SK-N-SH (cell line): ENCODE results near the gene AKAP11. TPM values are rescaled to one million over a fixed set of nuclear protein-coding genes. Genes with fewer than 3 reads are reported as not detected.

Source experiments
- CTCF ChIA-PET: fragments of 300-600, 350-600 bp; formaldehyde crosslinking; extraction: SDS; loops from one replicate; lab custom pipeline; 2021; lab: Yijun Ruan, JAX
- POLR2A ChIA-PET: fragments of 350-600 bp; sonication (Branson Sonifier 250); formaldehyde crosslinking; extraction: SDS; loops from one replicate; lab custom pipeline; 2020; ENCODE audit warnings: antibody characterized with exemption, inconsistent platforms; lab: Yijun Ruan, JAX
- DNase-seq: peaks from one replicate; pipeline ENCODE4 v3.0.0; 2012
- H2AFZ ChIP-seq: fragments of 200-600 bp; sonication (generic); 2 replicates; pipeline ENCODE4 v1.8.1; 2016; ENCODE audit warnings: antibody characterized with exemption, mild to moderate bottlenecking, low read depth
- H3F3A ChIP-seq: fragments of 200-600 bp; sonication (generic); replicated peaks from 2 replicates; pipeline ENCODE3; 2016; ENCODE audit warnings: antibody characterized with exemption, mild to moderate bottlenecking; ENCODE audit not compliant: insufficient read depth
- H3K27ac ChIP-seq, 2 experiments: fragments of 200-500 bp in 1 of 2; fragments of 200-600 bp in 1 of 2; sonication (Bioruptor generic) in 1 of 2; sonication (generic), shearing (Covaris generic) in 1 of 2; 2 replicates each; pipeline versions ENCODE4 v1.5.1 to v1.6.1; 2014 to 2016; ENCODE audit warnings: low read depth in 2 of 2, inconsistent platforms in 1 of 2, low read length in 1 of 2, mild to moderate bottlenecking in 1 of 2, mixed read lengths in 1 of 2
- H3K27me3 ChIP-seq: fragments of 200-600 bp; sonication (generic), shearing (Covaris generic); 2 replicates; pipeline ENCODE4 v1.6.1; 2016; ENCODE audit warnings: mixed run types; ENCODE audit not compliant: insufficient read depth
- H3K36me3 ChIP-seq, 2 experiments: fragments of 200-500 bp in 1 of 2; fragments of 200-600 bp in 1 of 2; sonication (Bioruptor generic) in 1 of 2; sonication (generic) in 1 of 2; replicated peaks in 1 of 2; 2 replicates each; pipeline versions ENCODE3 to v1.5.1; 2014 to 2016; ENCODE audit warnings: low read length in 1 of 2, mild to moderate bottlenecking in 1 of 2; ENCODE audit not compliant: insufficient read depth in 2 of 2, control insufficient read depth in 1 of 2
- H3K4me1 ChIP-seq, 2 experiments: fragments of 200-500 bp in 1 of 2; fragments of 200-600 bp in 1 of 2; sonication (Bioruptor generic) in 1 of 2; sonication (generic), shearing (Covaris generic) in 1 of 2; 2 replicates each; pipeline versions ENCODE4 v1.5.1 to v1.6.1; 2014 to 2016; ENCODE audit warnings: low read depth in 1 of 2, low read length in 1 of 2, mixed run types in 1 of 2; ENCODE audit not compliant: insufficient read depth in 2 of 2, control insufficient read depth in 1 of 2
- H3K4me2 ChIP-seq: fragments of 200-600 bp; sonication (generic), shearing (Covaris generic); 2 replicates; pipeline ENCODE4 v1.6.1; 2017; ENCODE audit warnings: mixed run types
- H3K4me3 ChIP-seq, 2 experiments: fragments of 200-500 bp in 1 of 2; fragments of 200-600 bp in 1 of 2; sonication (Bioruptor generic) in 1 of 2; sonication (generic), shearing (Covaris generic) in 1 of 2; 2 replicates each; pipeline versions ENCODE4 v1.5.1 to v1.8.1; 2014 to 2016; ENCODE audit warnings: low read depth in 2 of 2, inconsistent platforms in 1 of 2, low read length in 1 of 2, mild to moderate bottlenecking in 1 of 2, mixed read lengths in 1 of 2, moderate library complexity in 1 of 2
- H3K79me2 ChIP-seq: fragments of 200-600 bp; sonication (generic); 2 replicates; pipeline ENCODE4 v1.8.1; 2017; ENCODE audit warnings: mild to moderate bottlenecking; ENCODE audit not compliant: insufficient read depth
- H3K9ac ChIP-seq: fragments of 200-600 bp; sonication (generic); 2 replicates; pipeline ENCODE4 v1.6.1; 2017; ENCODE audit warnings: mixed run types
- H3K9me2 ChIP-seq: fragments of 200-600 bp; sonication (generic); 2 replicates; pipeline ENCODE4 v1.6.1; 2017; ENCODE audit warnings: mixed run types
- H3K9me3 ChIP-seq: fragments of 200-600 bp; sonication (generic); 2 replicates; pipeline ENCODE4 v1.6.1; 2017; ENCODE audit warnings: mixed run types, mild to moderate bottlenecking, moderate library complexity
- H4K20me1 ChIP-seq: fragments of 200-600 bp; sonication (generic); 2 replicates; pipeline ENCODE4 v1.6.1; 2017; ENCODE audit warnings: mild to moderate bottlenecking, mixed run types; ENCODE audit not compliant: insufficient read depth
- EP300 ChIP-seq, 2 experiments: IDR thresholded peaks; 2 replicates each; pipeline versions ENCODE4 v1.4.0 to v1.6.1; 2012; ENCODE audit warnings: borderline replicate concordance in 1 of 2, low read depth in 1 of 2, low read length in 1 of 2
- FOSL2 ChIP-seq: IDR thresholded peaks from 2 replicates; pipeline ENCODE4 v1.4.0; 2012; ENCODE audit warnings: low read depth, mild to moderate bottlenecking, moderate library complexity, borderline replicate concordance
- FOXJ3 ChIP-seq: sonication (generic); formaldehyde crosslinking; IDR thresholded peaks from 2 replicates; pipeline ENCODE4 v1.5.1; 2020; ENCODE audit warnings: mild to moderate bottlenecking, missing genetic modification reagents
- FOXM1 ChIP-seq: IDR thresholded peaks from 2 replicates; pipeline ENCODE4 v1.4.0; 2012; ENCODE audit warnings: low read depth, mild to moderate bottlenecking
- GABPA ChIP-seq: IDR thresholded peaks from 2 replicates; pipeline ENCODE4 v1.4.0; 2012; ENCODE audit warnings: low read depth, mild to moderate bottlenecking
- GATA2 ChIP-seq: sonication (generic); formaldehyde crosslinking; IDR thresholded peaks from 2 replicates; pipeline ENCODE4 v1.5.0; 2020; ENCODE audit warnings: mild to moderate bottlenecking, missing genetic modification reagents
- NRF1 ChIP-seq: IDR thresholded peaks from 2 replicates; pipeline ENCODE4 v1.6.1; 2012; ENCODE audit warnings: low read depth, mild to moderate bottlenecking, low read length
- RAD21 ChIP-seq: IDR thresholded peaks from 2 replicates; pipeline ENCODE4 v1.6.1; 2012; ENCODE audit warnings: mild to moderate bottlenecking, low read length
- RFX5 ChIP-seq: IDR thresholded peaks from 2 replicates; pipeline ENCODE4 v1.6.1; 2012; ENCODE audit warnings: mild to moderate bottlenecking, improper control_type of control experiment, low read length
- RXRA ChIP-seq: IDR thresholded peaks from 2 replicates; pipeline ENCODE4 v1.4.0; 2012; ENCODE audit warnings: low read depth, mild to moderate bottlenecking, borderline replicate concordance
- SIN3A ChIP-seq: IDR thresholded peaks from 2 replicates; pipeline ENCODE4 v1.6.1; 2012; ENCODE audit warnings: low read depth, mild to moderate bottlenecking, low read length, moderate library complexity, borderline replicate concordance
- SMC3 ChIP-seq: IDR thresholded peaks from 2 replicates; pipeline ENCODE4 v1.6.1; 2012; ENCODE audit warnings: low read depth, low read length, improper control_type of control experiment
- TCF12 ChIP-seq: IDR thresholded peaks from 2 replicates; pipeline ENCODE4 v1.4.0; 2012
- TEAD4 ChIP-seq: IDR thresholded peaks from 2 replicates; pipeline ENCODE4 v1.4.0; 2012; ENCODE audit warnings: mild to moderate bottlenecking, borderline replicate concordance; ENCODE audit not compliant: insufficient read depth
- WGBS: methylation state at CpG from one replicate; pipeline ENCODE4 v1.1.6; 2017; ENCODE audit warnings: low lambda C conversion rate; 5-methylcytosine and 5-hydroxymethylcytosine counted together
- polyA plus RNA-seq, 3 experiments: library from polyadenylated mRNA; depleted of rRNA; stranded (reverse); fragments of >200 nt; gene quantifications; 2 replicates each; pipeline ENCODE4 v1.2.3, GENCODE V29; 2012
- TF ChIP-seq, protein P1 (sequence below): fragments of 200-600 bp; sonication (generic); IDR thresholded peaks from 2 replicates; pipeline ENCODE4 v1.6.1; 2017; ENCODE audit warnings: antibody characterized with exemption, mild to moderate bottlenecking, moderate library complexity
- TF ChIP-seq, protein P2 (sequence below): IDR thresholded peaks from 2 replicates; pipeline ENCODE4; 2012
- TF ChIP-seq, protein P3 (sequence below): IDR thresholded peaks from 2 replicates; pipeline ENCODE4 v1.4.0; 2012; ENCODE audit warnings: low read depth, borderline replicate concordance
- TF ChIP-seq, protein P4 (sequence below): fragments of 150-350 bp; IDR thresholded peaks from 2 replicates; pipeline ENCODE4 v1.6.1; 2016; ENCODE audit warnings: mild to moderate bottlenecking, low read depth, low read length
- TF ChIP-seq, protein P5 (sequence below): IDR thresholded peaks from 2 replicates; pipeline ENCODE4 v1.4.0; 2012; ENCODE audit warnings: low read depth, borderline replicate concordance

The AKAP11 gene
- polyA plus RNA-seq, 1 of the 3 experiments (the other 2 are of a cell fraction): 5.6 TPM

DNA sequence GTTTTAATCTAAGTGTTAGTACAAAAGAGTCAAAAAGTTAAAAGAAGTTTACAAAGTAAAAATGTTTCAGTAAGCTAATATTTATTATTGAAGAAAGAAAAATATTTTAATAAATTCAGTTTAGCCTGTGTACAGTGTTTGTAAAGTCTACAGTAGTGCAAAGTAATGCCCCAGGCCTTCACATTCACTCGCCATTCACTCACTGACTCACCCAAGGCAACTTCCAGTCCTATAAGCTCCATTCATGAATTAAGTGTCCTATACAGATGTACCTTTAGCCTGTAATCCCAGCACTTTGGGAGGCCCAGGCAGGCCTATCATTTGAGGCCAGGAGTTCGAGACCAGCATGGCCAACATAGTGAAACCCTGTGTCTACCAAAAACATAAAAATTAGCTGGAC is 24.1 kb upstream of the AKAP11 start:
- no peaks in the 10 kb centered on the region for H3K9me2 ChIP-seq
- H3K4me1 ChIP-seq: no peaks in the 10 kb centered on the region
- 87% methylated on average over 2 of the region's 2 CpGs for WGBS
- H3F3A ChIP-seq: no peaks in the 10 kb centered on the region
- no peak for DNase-seq
- CTCF ChIA-PET: interaction anchor here (1.2 kb wide), 1 partner anchor 32 kb away, joined by 4 read pairs; no protein-coding TSS in a partner anchor
- POLR2A ChIA-PET: no interaction called here
- TF ChIP-seq RAD21: no peak
- no peak for TF ChIP-seq FOXJ3
- TF ChIP-seq FOXM1: no peak
- no peak for TF ChIP-seq RFX5
- no peak for TF ChIP-seq SMC3
- no peak for TF ChIP-seq EP300 (IDR thresholded peaks at IDR 0.05; ENCODE audit: borderline replicate concordance in 1 of 2, low read depth in 1 of 2, low read length in 1 of 2)
- TF ChIP-seq RXRA: no peak
- TF ChIP-seq, protein P1, sequence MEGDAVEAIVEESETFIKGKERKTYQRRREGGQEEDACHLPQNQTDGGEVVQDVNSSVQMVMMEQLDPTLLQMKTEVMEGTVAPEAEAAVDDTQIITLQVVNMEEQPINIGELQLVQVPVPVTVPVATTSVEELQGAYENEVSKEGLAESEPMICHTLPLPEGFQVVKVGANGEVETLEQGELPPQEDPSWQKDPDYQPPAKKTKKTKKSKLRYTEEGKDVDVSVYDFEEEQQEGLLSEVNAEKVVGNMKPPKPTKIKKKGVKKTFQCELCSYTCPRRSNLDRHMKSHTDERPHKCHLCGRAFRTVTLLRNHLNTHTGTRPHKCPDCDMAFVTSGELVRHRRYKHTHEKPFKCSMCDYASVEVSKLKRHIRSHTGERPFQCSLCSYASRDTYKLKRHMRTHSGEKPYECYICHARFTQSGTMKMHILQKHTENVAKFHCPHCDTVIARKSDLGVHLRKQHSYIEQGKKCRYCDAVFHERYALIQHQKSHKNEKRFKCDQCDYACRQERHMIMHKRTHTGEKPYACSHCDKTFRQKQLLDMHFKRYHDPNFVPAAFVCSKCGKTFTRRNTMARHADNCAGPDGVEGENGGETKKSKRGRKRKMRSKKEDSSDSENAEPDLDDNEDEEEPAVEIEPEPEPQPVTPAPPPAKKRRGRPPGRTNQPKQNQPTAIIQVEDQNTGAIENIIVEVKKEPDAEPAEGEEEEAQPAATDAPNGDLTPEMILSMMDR: no peak
- TF ChIP-seq, protein P2, sequence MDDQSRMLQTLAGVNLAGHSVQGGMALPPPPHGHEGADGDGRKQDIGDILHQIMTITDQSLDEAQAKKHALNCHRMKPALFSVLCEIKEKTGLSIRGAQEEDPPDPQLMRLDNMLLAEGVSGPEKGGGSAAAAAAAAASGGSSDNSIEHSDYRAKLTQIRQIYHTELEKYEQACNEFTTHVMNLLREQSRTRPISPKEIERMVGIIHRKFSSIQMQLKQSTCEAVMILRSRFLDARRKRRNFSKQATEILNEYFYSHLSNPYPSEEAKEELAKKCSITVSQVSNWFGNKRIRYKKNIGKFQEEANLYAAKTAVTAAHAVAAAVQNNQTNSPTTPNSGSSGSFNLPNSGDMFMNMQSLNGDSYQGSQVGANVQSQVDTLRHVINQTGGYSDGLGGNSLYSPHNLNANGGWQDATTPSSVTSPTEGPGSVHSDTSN: no peak
- no peak for TF ChIP-seq TEAD4
- TF ChIP-seq, protein P3, sequence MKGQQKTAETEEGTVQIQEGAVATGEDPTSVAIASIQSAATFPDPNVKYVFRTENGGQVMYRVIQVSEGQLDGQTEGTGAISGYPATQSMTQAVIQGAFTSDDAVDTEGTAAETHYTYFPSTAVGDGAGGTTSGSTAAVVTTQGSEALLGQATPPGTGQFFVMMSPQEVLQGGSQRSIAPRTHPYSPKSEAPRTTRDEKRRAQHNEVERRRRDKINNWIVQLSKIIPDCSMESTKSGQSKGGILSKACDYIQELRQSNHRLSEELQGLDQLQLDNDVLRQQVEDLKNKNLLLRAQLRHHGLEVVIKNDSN: no peak
- TF ChIP-seq SIN3A: no peak
- TF ChIP-seq FOSL2: no peak
- no peak for TF ChIP-seq GATA2
- TF ChIP-seq, protein P4, sequence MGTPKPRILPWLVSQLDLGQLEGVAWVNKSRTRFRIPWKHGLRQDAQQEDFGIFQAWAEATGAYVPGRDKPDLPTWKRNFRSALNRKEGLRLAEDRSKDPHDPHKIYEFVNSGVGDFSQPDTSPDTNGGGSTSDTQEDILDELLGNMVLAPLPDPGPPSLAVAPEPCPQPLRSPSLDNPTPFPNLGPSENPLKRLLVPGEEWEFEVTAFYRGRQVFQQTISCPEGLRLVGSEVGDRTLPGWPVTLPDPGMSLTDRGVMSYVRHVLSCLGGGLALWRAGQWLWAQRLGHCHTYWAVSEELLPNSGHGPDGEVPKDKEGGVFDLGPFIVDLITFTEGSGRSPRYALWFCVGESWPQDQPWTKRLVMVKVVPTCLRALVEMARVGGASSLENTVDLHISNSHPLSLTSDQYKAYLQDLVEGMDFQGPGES: no peak
- TF ChIP-seq TCF12: no peak
- TF ChIP-seq, protein P5, sequence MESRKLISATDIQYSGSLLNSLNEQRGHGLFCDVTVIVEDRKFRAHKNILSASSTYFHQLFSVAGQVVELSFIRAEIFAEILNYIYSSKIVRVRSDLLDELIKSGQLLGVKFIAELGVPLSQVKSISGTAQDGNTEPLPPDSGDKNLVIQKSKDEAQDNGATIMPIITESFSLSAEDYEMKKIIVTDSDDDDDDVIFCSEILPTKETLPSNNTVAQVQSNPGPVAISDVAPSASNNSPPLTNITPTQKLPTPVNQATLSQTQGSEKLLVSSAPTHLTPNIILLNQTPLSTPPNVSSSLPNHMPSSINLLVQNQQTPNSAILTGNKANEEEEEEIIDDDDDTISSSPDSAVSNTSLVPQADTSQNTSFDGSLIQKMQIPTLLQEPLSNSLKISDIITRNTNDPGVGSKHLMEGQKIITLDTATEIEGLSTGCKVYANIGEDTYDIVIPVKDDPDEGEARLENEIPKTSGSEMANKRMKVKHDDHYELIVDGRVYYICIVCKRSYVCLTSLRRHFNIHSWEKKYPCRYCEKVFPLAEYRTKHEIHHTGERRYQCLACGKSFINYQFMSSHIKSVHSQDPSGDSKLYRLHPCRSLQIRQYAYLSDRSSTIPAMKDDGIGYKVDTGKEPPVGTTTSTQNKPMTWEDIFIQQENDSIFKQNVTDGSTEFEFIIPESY: no peak
- no peak for TF ChIP-seq GABPA
- TF ChIP-seq NRF1: no peak
- H3K9me3 ChIP-seq: no peaks in the 10 kb centered on the region
- H3K27ac ChIP-seq: no peak overlapping the region
- no peaks in the 10 kb centered on the region for H4K20me1 ChIP-seq
- H3K27me3 ChIP-seq: no peaks in the 10 kb centered on the region
- H3K36me3 ChIP-seq: no peaks in the 10 kb centered on the region
- no peak overlapping the region for H3K4me3 ChIP-seq
- H3K9ac ChIP-seq: no peak overlapping the region
- no peak overlapping the region for H2AFZ ChIP-seq
- H3K4me2 ChIP-seq: no peak overlapping the region
- no peaks in the 10 kb centered on the region for H3K79me2 ChIP-seq
